Thymus (tissue), 11 donors: ENCODE results near the gene SEPHS2. TPM values are rescaled to one million over a fixed set of nuclear protein-coding genes. Genes with fewer than 3 reads are reported as not detected.
A peak's percentile ranks its signal among the peaks of the same experiment; 100 is the strongest.
"Not testable (repeated sequence)": the region's sequence is repeated elsewhere in the genome, so short reads cannot be mapped to it uniquely, and the experiment has no call there.

Experiments used
- DNase-seq, 9 donors: peaks; one replicate each; pipeline ENCODE4 v3.0.0-alpha.2; 2013; ENCODE audit warnings: low spot score in 9 of 9, low read depth in 6 of 9, missing footprints in 1 of 9
- H3K27ac ChIP-seq, 2 donors: one replicate each; pipeline ENCODE4 v1.5.1; 2013; ENCODE audit warnings: control low read depth in 1 of 2, low read depth in 1 of 2, low read length in 1 of 2, mild to moderate bottlenecking in 1 of 2, moderate library complexity in 1 of 2
- H3K27me3 ChIP-seq, 2 donors: one replicate each; pipeline ENCODE4 v1.5.1; 2013; ENCODE audit warnings: low read length in 1 of 2; ENCODE audit not compliant: control insufficient read depth in 2 of 2, insufficient read depth in 1 of 2
- H3K36me3 ChIP-seq, 2 donors: one replicate each; pipeline ENCODE4 v1.5.1; 2013; ENCODE audit warnings: low read length in 1 of 2, mild to moderate bottlenecking in 1 of 2, moderate library complexity in 1 of 2; ENCODE audit not compliant: control insufficient read depth in 2 of 2, insufficient read depth in 2 of 2
- H3K4me1 ChIP-seq, 2 donors: one replicate each; pipeline ENCODE4 v1.5.1; 2013; ENCODE audit warnings: low read length in 2 of 2; ENCODE audit not compliant: control insufficient read depth in 2 of 2, insufficient read depth in 2 of 2
- H3K4me3 ChIP-seq, 2 donors: one replicate each; pipeline ENCODE4 v1.5.1; 2013; ENCODE audit warnings: low read length in 2 of 2, control low read depth in 1 of 2, mild to moderate bottlenecking in 1 of 2
- H3K9me3 ChIP-seq, 2 donors: one replicate each; pipeline ENCODE4 v1.5.1; 2013; ENCODE audit warnings: low read length in 1 of 2, mild to moderate bottlenecking in 1 of 2; ENCODE audit not compliant: control insufficient read depth in 2 of 2, insufficient read depth in 1 of 2
- WGBS: extraction: QIAGEN DNeasy Blood & Tissue Kit; methylation state at CpG from one replicate; pipeline ENCODE4 v1.1.7; 2013; 5-methylcytosine and 5-hydroxymethylcytosine counted together
- polyA plus RNA-seq: library from polyadenylated mRNA; stranded (reverse); fragments of 200-250 nt; gene quantifications from one replicate; pipeline ENCODE4 v1.2.3, GENCODE V29; 2013
- total RNA-seq: library from RNA; stranded (reverse); fragments of 120-200 nt; gene quantifications from one replicate; pipeline ENCODE4 v1.2.4, GENCODE V29; 2013
- donor health status: healthy.

SEPHS2 gene
- total and polyA plus RNA-seq, 2 donors = 15.2 to 63.9 TPM

DNA sequence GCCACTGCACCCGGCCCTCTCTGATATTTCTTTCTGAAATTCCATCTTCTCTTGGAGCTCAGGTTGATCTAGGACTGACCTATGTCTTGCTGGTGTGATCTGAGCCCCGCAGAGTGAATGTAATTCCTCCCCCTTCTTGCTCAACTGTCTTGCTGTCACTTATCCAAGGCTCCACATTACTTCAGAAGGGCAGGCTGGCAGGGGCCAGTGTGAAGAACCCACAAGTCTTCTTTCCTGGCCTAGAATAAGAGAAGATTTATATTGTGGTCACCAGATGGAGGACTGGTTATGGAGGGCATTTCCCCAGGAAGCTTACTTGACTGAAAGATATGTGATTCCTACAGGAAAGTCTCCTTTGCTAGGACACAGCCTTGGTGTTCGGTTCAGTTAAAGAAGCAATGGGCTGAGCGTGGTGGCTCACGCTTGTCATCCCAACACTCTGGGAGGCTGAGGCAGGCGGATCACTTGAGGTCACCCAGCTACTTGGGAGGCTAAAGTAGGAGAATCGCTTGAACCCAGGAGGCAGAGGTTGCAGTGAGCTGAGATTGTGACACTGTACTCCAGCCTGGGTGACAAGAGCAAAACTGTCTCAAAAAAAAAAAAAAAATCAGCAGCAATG is 40.3 kb upstream of the SEPHS2 start:
- H3K27me3 ChIP-seq = no peaks in the 10 kb centered on the region
- no peak for DNase-seq
- H3K36me3 ChIP-seq = peaks cover 91 to 98% of the 10 kb centered on the region in 2 donors
- WGBS = 98% methylated on average over 7 of the region's 7 CpGs
- no peaks in the 10 kb centered on the region for H3K4me1 ChIP-seq
- no peak overlapping the region for H3K4me3 ChIP-seq
- no peaks in the 10 kb centered on the region for H3K9me3 ChIP-seq
- no peak overlapping the region for H3K27ac ChIP-seq

DNA sequence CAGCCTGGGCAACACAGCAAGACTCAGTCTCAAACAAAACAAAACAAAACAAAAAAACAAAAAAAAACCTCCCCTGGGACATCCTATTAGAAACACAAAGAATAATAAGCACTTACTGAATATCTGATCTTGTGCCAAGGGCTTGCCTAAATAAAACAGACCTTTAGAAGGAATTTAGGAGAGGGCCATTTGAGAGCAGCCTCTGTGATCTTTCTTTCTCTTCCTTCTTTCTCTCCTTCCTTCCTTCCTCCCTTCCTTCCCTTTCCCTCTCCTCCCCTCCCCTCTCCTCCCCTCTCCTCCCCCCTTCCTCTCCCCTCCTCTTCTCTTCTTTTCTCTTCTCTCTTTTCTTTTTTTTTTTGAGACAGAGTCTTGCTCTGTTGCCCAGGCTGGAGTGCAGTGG is 39.2 kb upstream of the SEPHS2 start:
- no peak overlapping the region for H3K4me3 ChIP-seq
- no peaks in the 10 kb centered on the region for H3K9me3 ChIP-seq
- H3K27me3 ChIP-seq = no peaks in the 10 kb centered on the region
- H3K27ac ChIP-seq = no peak overlapping the region
- DNase-seq = no peak
- H3K36me3 ChIP-seq = peaks cover 93 to 98% of the 10 kb centered on the region in 2 donors
- peaks cover 0 to 3% of the 10 kb centered on the region in 2 donors for H3K4me1 ChIP-seq

DNA sequence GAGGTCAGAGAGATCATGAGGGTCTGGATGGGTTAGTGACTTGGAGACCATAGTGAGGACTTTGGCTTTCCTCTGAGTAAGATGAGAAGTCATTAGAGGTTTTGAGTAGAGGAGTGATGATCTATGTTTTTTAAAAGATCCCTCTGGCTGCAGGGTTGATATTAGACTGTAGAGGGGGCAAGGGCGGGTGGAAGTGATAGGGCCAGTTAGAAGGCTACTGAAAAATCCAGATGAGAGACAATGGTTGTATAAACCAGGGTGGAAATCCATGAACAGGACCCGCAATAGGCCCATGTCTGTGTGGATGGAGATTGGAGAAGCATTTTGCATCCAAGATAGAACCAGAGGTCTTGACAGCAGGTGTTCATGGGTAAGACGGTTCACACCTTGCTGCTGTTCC is 36.7 kb upstream of the SEPHS2 start:
- H3K4me3 ChIP-seq = no peak overlapping the region
- 97% methylated on average over 3 of the region's 3 CpGs for WGBS
- no peak for DNase-seq
- H3K27ac ChIP-seq = peak overlapping the region in 1 of 2 donors; percentile 52
- peaks cover 79 to 86% of the 10 kb centered on the region in 2 donors for H3K36me3 ChIP-seq
- peaks cover 0 to 5% of the 10 kb centered on the region in 2 donors for H3K4me1 ChIP-seq
- H3K27me3 ChIP-seq = no peaks in the 10 kb centered on the region
- no peaks in the 10 kb centered on the region for H3K9me3 ChIP-seq

DNA sequence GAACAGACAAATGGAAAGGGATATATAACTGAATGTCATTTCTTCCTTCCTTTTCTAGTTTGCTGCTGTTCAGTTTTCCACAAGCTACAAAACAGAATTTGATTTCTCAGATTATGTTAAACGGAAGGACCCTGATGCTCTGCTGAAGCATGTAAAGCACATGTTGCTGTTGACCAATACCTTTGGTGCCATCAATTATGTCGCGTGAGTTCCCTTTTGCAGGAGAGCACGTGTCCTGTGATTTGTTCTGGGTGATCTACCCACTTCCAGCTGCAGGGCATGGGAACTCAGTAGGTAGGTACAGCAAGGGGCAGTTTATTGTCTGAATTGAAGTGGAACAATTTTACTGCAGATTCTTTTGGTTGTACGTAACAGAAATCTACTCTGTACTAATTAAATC is 35.7 kb upstream of the SEPHS2 start:
- 97% methylated on average over 5 of the region's 5 CpGs for WGBS
- H3K4me1 ChIP-seq = peaks cover 0 to 8% of the 10 kb centered on the region in 2 donors

DNA sequence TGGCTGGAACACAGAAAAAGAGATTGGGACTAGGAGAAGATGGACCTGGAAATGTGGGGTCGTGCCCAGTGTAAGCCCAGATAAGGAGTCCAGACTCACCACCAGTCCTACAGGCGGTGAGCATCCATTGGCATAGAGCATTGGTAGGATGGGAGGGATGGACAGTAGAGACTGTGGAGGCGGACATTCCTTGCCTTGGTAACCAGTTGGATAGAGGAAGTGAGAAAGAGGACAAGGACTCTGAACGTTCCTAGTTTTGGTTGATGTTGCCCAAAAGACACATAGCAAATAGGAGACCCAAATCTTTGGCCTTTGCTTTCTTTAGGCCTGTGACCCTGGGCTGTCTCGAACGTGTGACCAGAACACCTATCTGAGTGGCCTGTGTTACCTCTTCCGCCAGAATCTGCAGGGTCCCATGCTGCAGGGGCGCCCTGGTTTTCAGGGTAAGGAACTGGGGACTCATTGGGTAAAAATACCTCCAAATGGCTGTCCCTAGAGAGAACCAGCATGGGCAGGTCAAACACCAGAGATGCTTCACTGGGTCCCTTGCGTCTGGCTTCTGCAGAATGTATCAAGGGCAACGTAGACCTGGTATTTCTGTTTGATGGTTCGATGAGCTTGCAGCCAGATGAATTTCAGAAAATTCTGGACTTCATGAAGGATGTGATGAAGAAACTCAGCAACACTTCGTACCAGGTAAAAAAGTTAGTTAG is 33.2 kb upstream of the SEPHS2 start:
- H3K9me3 ChIP-seq = no peaks in the 10 kb centered on the region
- H3K36me3 ChIP-seq = peaks cover 61 to 87% of the 10 kb centered on the region in 2 donors
- H3K27me3 ChIP-seq = peaks cover 0 to 2% of the 10 kb centered on the region in 2 donors
- peaks cover 8 to 26% of the 10 kb centered on the region in 2 donors for H3K4me1 ChIP-seq
- DNase-seq = no peak
- 98% methylated on average over 12 of the region's 12 CpGs for WGBS
- no peak overlapping the region for H3K4me3 ChIP-seq
- peak overlapping the region in 1 of 2 donors; percentile 5 for H3K27ac ChIP-seq

More for the DNA sequence above, 35.7 kb upstream of the SEPHS2 start:
- peaks cover 76 to 86% of the 10 kb centered on the region in 2 donors for H3K36me3 ChIP-seq
- no peak overlapping the region for H3K4me3 ChIP-seq
- H3K27me3 ChIP-seq = no peaks in the 10 kb centered on the region
- no peak for DNase-seq
- no peaks in the 10 kb centered on the region for H3K9me3 ChIP-seq
- no peak overlapping the region for H3K27ac ChIP-seq

DNA sequence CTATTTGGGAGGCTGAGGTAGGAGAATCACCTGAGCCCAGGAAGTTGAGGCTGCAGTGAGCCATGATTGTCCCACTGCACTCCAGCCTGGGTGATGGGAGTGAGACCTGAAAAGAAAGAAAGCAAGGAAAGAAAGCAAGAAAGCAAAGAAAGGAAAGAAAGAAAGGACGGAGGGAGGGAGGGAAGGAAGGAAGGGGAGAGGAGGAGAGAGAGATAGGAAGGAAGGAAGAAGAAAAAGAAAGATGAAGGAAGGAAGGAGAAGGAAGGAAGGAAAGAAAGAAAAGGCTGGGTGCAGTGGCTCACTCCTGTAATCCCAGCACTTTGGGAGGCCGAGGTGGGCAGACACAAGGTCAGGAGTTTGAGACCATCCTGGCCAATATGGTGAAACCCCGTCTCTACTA is 32.1 kb upstream of the SEPHS2 start:
- peaks cover 9 to 27% of the 10 kb centered on the region in 2 donors for H3K4me1 ChIP-seq
- peak overlapping the region in 1 of 2 donors; percentile 5 for H3K27ac ChIP-seq
- not testable (repeated sequence) for H3K4me3 ChIP-seq, H3K9me3 ChIP-seq, DNase-seq, H3K27me3 ChIP-seq
- WGBS = 93% methylated on average over 3 of the region's 3 CpGs
- H3K36me3 ChIP-seq = peaks cover 49 to 78% of the 10 kb centered on the region in 2 donors

DNA sequence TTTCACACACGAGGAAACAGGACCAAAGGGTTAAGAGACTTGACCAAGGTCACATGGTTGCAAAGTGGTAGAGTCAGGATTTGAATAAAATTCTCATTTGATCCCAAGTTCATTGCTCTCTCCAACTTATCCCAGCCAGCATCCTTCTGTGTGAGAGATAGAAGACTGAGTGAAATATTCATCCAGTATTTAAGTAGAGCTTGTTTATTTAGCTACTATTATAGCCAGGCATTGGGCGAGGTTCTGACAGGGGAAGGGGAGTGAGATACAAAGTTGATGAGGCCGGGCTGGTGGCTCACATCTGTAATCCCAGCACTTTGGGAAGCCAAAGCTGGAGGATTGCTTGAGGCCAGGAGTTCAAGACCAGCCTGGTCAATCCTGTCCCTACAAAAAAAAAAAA is 31.3 kb upstream of the SEPHS2 start:
- Histone ChIP-seq H3K9me3 (no peaks in the 10 kb centered on the region), H3K36me3 (peaks cover 42 to 70% of the 10 kb centered on the region in 2 donors), H3K27ac (no peak overlapping the region), H3K4me1 (peaks cover 12 to 34% of the 10 kb centered on the region in 2 donors), H3K4me3 (no peak overlapping the region), H3K27me3 (peaks cover 0 to 4% of the 10 kb centered on the region in 2 donors)
- WGBS = 96% methylated on average over 3 of the region's 3 CpGs
- DNase-seq = no peak

DNA sequence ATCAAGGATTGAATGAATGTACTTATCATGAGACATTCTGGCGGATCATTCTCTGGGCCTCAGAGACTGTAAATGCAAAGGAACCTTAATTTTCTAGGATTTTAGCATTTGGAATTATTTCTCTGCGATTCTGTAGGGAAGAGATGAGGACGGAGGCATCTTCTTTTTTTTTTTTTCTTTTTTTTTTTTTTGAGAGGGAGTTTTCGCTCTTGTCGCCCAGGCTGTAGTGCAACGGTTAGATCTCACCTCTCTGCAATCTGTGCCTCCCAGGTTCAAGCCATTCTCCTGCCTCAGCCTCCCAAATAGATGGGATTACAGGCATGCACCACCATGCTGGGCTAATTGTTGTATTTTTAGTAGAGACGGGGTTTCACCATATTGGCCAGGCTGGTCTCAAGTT is 29.0 kb upstream of the SEPHS2 start:
- peak overlapping the region in 1 of 2 donors; percentile 78 for H3K4me3 ChIP-seq
- peaks cover 0 to 4% of the 10 kb centered on the region in 2 donors for H3K27me3 ChIP-seq
- WGBS = 93% methylated on average over 7 of the region's 7 CpGs
- H3K36me3 ChIP-seq = peaks cover 19 to 48% of the 10 kb centered on the region in 2 donors
- H3K9me3 ChIP-seq = no peaks in the 10 kb centered on the region
- H3K4me1 ChIP-seq = peaks cover 30 to 55% of the 10 kb centered on the region in 2 donors
- DNase-seq = no peak
- no peak overlapping the region for H3K27ac ChIP-seq

DNA sequence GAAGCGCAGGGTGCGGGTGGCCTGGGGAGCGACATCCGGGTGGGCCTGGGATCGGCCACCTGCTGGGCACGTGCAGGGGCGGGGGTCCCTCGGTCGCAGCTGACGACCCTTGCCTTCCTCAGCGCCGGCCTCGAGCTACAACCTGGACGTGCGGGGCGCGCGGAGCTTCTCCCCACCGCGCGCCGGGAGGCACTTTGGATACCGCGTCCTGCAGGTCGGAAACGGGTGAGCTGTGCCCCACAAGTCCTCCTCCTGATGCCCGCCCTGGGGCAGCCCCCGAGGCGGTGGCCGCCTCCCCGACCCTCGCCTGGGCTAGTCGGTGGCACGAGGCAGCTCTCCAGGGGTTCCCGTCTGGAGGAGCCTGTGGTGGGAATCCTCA is 28.4 kb upstream of the SEPHS2 start:
- WGBS = 88% methylated on average over 35 of the region's 35 CpGs
- Histone ChIP-seq H3K27ac (peak overlapping the region; percentile 89 to 95), H3K4me3 (peak overlapping the region; percentile 66 to 78)

More for the DNA sequence above, 28.4 kb upstream of the SEPHS2 start:
- DNase-seq = no peak
- H3K36me3 ChIP-seq = peaks cover 14 to 41% of the 10 kb centered on the region in 2 donors
- H3K9me3 ChIP-seq = no peaks in the 10 kb centered on the region
- H3K27me3 ChIP-seq = peaks cover 0 to 4% of the 10 kb centered on the region in 2 donors
- peaks cover 30 to 61% of the 10 kb centered on the region in 2 donors for H3K4me1 ChIP-seq
